ENCODE measurements around the gene TLCD5.

TLCD5 gene

DNA sequence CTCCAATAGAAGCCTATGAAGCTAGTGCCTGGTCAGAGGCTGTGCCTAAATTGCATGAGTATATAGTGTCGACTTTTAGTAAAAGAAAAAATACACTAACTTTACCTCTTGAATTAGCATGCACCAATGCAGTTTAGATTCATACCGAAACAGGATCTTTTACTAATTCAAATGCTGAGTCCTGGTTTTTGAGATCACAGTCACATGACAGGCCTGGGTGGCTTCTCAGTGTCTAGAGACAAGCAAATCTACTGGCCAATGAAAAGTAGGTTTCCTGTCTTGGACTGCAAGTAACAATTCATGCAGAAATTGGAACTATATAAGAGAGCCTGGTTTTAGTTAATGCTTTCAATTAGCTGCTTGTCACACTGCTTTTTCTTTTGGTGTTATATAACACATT is 18.3 kb downstream of the TLCD5 start:
- H3K9me3 ChIP-seq (ENCODE audit: control insufficient read depth in 5 of 5, low read length in 5 of 5), result no peaks in the 10 kb centered on the region
- no peaks in the 10 kb centered on the region for H3K27me3 ChIP-seq (ENCODE audit: control insufficient read depth in 5 of 5, insufficient read depth in 4 of 5, low read length in 5 of 5)
- no peak overlapping the region for H3K9ac ChIP-seq (ENCODE audit: low read length in 5 of 5)
- H3K4me3 ChIP-seq (ENCODE audit: low read depth in 1 of 5, low read length in 5 of 5), result no peak overlapping the region
- H3K27ac ChIP-seq (ENCODE audit: low read depth, low read length), result no peak overlapping the region
- H3K36me3 ChIP-seq (ENCODE audit: control insufficient read depth in 5 of 5, insufficient read depth in 5 of 5, low read length in 5 of 5), result no peaks in the 10 kb centered on the region
- H3K4me1 ChIP-seq (ENCODE audit: control insufficient read depth in 5 of 5, insufficient read depth in 5 of 5, low read length in 5 of 5), result peaks cover 9 to 81% (median 59%) of the 10 kb centered on the region in 5 donors

DNA sequence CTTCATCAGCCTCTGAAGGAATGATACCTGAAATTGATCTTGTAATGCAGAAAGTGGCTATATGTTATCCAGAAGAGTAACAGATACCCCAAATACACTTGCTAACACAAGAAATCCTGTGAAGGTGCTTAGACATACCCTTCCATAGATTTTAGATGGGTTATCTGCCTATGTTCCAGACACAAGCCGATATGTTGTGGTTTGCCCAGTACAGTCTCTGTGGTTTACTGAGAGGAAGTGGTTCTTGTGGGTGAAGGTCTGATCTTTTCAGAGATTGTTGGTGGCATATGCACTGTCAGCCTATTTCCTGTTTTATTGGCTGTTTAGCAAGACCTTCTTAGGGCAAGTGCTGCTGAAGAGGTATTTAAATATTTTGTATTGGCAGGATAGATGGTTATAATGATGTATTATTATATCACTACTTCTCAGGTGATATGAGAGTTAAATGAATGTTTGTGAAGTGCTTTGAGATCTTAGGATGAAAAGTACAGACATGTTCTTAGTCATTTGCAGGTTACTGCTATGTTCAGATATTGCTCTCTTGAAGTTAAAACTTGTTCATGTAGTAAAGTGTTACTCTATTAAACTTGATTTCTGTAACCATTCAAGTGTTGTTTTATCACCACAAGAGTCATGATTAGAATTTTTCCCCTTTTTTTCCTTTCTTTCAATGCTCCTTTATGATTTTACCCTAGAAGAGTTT is 19.4 kb downstream of the TLCD5 start:
- Histone ChIP-seq H3K36me3 (ENCODE audit: control insufficient read depth in 5 of 5, insufficient read depth in 5 of 5, low read length in 5 of 5) (no peaks in the 10 kb centered on the region), H3K27ac (ENCODE audit: low read depth, low read length) (no peak overlapping the region), H3K4me1 (ENCODE audit: control insufficient read depth in 5 of 5, insufficient read depth in 5 of 5, low read length in 5 of 5) (peaks cover 9 to 71% (median 48%) of the 10 kb centered on the region in 5 donors), H3K4me3 (ENCODE audit: low read depth in 1 of 5, low read length in 5 of 5) (no peak overlapping the region), H3K9ac (ENCODE audit: low read length in 5 of 5) (no peak overlapping the region), H3K27me3 (ENCODE audit: control insufficient read depth in 5 of 5, insufficient read depth in 4 of 5, low read length in 5 of 5) (no peaks in the 10 kb centered on the region), H3K9me3 (ENCODE audit: control insufficient read depth in 5 of 5, low read length in 5 of 5) (no peaks in the 10 kb centered on the region)

DNA sequence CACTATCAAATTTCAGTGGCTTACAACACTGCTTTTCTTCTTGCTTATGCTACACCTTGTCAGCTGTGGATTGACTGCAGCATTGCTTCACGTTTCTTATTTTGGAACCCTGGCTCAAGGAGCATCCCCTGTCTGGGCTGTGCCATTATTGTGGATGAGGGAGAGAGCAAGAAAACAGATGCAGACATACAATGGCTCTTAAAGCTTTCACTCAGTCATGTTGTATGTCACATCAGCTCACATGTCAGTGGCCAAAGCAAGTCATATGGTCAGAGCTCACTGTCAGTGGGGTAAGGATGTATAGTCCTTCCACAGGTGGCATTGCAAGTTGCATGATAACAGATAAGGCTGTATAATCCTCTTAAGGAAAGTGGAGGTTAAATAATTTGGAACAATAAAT is 21.1 kb downstream of the TLCD5 start:
- H3K9ac ChIP-seq (ENCODE audit: low read length in 5 of 5), result no peak overlapping the region
- no peaks in the 10 kb centered on the region for H3K36me3 ChIP-seq (ENCODE audit: control insufficient read depth in 5 of 5, insufficient read depth in 5 of 5, low read length in 5 of 5)
- H3K9me3 ChIP-seq (ENCODE audit: control insufficient read depth in 5 of 5, low read length in 5 of 5), result no peaks in the 10 kb centered on the region
- H3K27me3 ChIP-seq (ENCODE audit: control insufficient read depth in 5 of 5, insufficient read depth in 4 of 5, low read length in 5 of 5), result no peaks in the 10 kb centered on the region
- H3K4me3 ChIP-seq (ENCODE audit: low read depth in 1 of 5, low read length in 5 of 5), result no peak overlapping the region
- H3K27ac ChIP-seq (ENCODE audit: low read depth, low read length), result peak overlapping the region; percentile 65
- peaks cover 6 to 53% (median 37%) of the 10 kb centered on the region in 5 donors for H3K4me1 ChIP-seq (ENCODE audit: control insufficient read depth in 5 of 5, insufficient read depth in 5 of 5, low read length in 5 of 5)

DNA sequence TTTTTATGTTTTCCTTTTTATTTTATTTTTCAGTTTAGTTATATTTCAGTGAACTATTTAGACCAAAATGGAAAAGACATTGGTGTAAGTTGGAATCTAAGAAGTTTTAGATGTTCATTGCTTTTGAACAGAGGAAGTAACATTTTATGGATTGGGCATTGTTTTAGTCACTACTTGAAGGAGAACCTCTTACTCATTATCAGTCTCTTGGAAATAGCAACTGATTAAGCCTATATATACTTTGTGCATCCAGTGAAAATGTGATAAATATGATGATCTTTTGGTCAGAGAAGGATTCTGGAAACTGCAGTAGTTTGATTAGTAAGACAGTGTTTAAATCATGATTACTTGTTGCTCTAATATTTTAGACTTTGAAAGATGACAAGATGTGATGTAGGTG is 25.5 kb downstream of the TLCD5 start:
- no peaks in the 10 kb centered on the region for H3K9me3 ChIP-seq (ENCODE audit: control insufficient read depth in 5 of 5, low read length in 5 of 5)
- no peaks in the 10 kb centered on the region for H3K36me3 ChIP-seq (ENCODE audit: control insufficient read depth in 5 of 5, insufficient read depth in 5 of 5, low read length in 5 of 5)
- H3K4me3 ChIP-seq (ENCODE audit: low read depth in 1 of 5, low read length in 5 of 5), result no peak overlapping the region
- no peaks in the 10 kb centered on the region for H3K27me3 ChIP-seq (ENCODE audit: control insufficient read depth in 5 of 5, insufficient read depth in 4 of 5, low read length in 5 of 5)
- H3K9ac ChIP-seq (ENCODE audit: low read length in 5 of 5), result no peak overlapping the region
- H3K27ac ChIP-seq (ENCODE audit: low read depth, low read length), result no peak overlapping the region
- H3K4me1 ChIP-seq (ENCODE audit: control insufficient read depth in 5 of 5, insufficient read depth in 5 of 5, low read length in 5 of 5), result peaks cover 4 to 24% (median 16%) of the 10 kb centered on the region in 5 donors

DNA sequence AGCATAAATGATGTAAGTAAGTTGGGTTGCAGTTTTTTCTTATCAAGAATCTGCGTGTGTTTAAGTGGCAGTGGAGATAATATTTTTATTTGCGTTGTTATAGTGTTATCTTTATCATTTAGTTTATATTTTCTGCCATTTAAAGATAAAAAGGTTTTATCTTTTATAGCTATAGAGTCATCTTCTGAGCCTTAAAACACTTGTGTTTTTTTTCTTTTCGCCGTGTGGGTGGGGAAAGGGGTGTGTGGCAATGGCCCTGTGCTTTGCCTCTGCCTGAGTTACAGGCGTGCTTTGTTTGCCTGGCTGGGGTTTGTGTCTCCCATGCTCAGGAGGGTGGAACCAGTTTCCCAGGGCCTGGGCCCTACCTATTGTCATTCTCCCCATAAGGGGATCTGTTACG is 27.3 kb downstream of the TLCD5 start:
- H3K9me3 ChIP-seq (ENCODE audit: control insufficient read depth in 5 of 5, low read length in 5 of 5), result no peaks in the 10 kb centered on the region
- no peaks in the 10 kb centered on the region for H3K27me3 ChIP-seq (ENCODE audit: control insufficient read depth in 5 of 5, insufficient read depth in 4 of 5, low read length in 5 of 5)
- no peaks in the 10 kb centered on the region for H3K36me3 ChIP-seq (ENCODE audit: control insufficient read depth in 5 of 5, insufficient read depth in 5 of 5, low read length in 5 of 5)
- no peak overlapping the region for H3K27ac ChIP-seq (ENCODE audit: low read depth, low read length)
- peaks cover 0 to 10% (median 5%) of the 10 kb centered on the region in 5 donors for H3K4me1 ChIP-seq (ENCODE audit: control insufficient read depth in 5 of 5, insufficient read depth in 5 of 5, low read length in 5 of 5)
- H3K9ac ChIP-seq (ENCODE audit: low read length in 5 of 5), result no peak overlapping the region
- H3K4me3 ChIP-seq (ENCODE audit: low read depth in 1 of 5, low read length in 5 of 5), result no peak overlapping the region

DNA sequence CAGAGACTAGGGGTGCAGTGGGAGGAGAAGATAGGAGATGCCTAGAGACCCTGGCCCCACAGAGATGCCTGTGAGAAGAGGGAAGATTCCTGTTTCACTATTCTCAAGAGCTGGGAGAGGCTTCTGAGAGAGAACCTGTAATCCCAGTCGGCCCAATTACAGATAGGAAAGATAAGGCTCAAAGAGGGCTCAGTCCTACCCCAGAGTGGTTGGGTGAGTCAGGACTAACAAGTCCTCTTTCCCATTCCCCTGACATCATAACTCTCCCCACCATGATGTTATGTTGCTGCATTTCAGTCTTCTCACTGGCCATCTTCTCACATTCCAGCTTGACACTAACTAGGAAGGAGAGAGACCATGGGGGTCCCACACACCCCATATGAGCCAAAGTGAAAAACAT is 29.0 kb downstream of the TLCD5 start:
- Histone ChIP-seq H3K9me3 (ENCODE audit: control insufficient read depth in 5 of 5, low read length in 5 of 5) (no peaks in the 10 kb centered on the region), H3K36me3 (ENCODE audit: control insufficient read depth in 5 of 5, insufficient read depth in 5 of 5, low read length in 5 of 5) (no peaks in the 10 kb centered on the region), H3K4me1 (ENCODE audit: control insufficient read depth in 5 of 5, insufficient read depth in 5 of 5, low read length in 5 of 5) (peaks cover 0 to 6% (median 0%) of the 10 kb centered on the region in 5 donors), H3K4me3 (ENCODE audit: low read depth in 1 of 5, low read length in 5 of 5) (no peak overlapping the region), H3K27me3 (ENCODE audit: control insufficient read depth in 5 of 5, insufficient read depth in 4 of 5, low read length in 5 of 5) (no peaks in the 10 kb centered on the region), H3K27ac (ENCODE audit: low read depth, low read length) (no peak overlapping the region), H3K9ac (ENCODE audit: low read length in 5 of 5) (peak overlapping the region in 1 of 5 donors; percentile 20)

DNA sequence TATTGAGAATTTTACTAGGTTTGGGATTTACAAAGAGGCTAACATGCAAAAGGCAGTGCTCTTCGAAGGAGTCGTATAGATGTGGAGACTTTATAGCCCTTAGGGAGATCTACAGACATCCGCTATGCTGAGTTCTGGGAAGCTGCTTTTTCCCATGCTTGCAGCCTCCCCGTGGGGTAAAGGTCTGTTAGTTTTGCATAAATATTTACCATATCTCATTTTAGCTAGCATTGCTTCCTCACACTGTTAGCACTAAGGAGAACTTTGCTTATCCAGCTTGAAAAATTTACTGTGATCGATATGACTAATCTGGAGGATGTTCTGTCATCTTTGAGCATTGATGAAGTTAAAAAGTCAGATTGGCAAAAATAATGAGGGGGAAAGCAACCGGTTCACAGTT is 29.7 kb downstream of the TLCD5 start:
- Histone ChIP-seq H3K9ac (ENCODE audit: low read length in 5 of 5) (no peak overlapping the region), H3K4me3 (ENCODE audit: low read depth in 1 of 5, low read length in 5 of 5) (no peak overlapping the region), H3K36me3 (ENCODE audit: control insufficient read depth in 5 of 5, insufficient read depth in 5 of 5, low read length in 5 of 5) (no peaks in the 10 kb centered on the region), H3K9me3 (ENCODE audit: control insufficient read depth in 5 of 5, low read length in 5 of 5) (no peaks in the 10 kb centered on the region), H3K27me3 (ENCODE audit: control insufficient read depth in 5 of 5, insufficient read depth in 4 of 5, low read length in 5 of 5) (no peaks in the 10 kb centered on the region), H3K4me1 (ENCODE audit: control insufficient read depth in 5 of 5, insufficient read depth in 5 of 5, low read length in 5 of 5) (peaks cover 0 to 6% (median 0%) of the 10 kb centered on the region in 5 donors), H3K27ac (ENCODE audit: low read depth, low read length) (no peak overlapping the region)

DNA sequence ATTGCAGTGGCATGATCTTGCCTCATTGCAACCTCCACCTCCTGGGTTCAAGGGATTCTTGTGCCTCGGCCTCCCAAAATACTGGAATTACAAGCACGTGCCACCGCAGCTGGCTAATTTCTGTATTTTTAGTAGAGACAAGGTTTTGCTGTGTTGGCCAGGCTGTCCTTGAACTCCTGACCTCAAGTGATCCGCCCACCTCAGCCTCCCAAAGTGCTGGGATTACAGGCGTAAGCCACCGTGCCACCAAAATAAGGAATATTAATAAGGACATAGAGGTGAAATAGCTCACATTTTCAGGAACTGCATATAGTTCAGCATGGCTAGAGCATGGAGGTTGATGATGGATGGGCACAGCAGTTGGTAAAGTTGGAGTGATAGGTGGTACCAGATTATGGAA is 32.5 kb downstream of the TLCD5 start:
- no peaks in the 10 kb centered on the region for H3K9me3 ChIP-seq (ENCODE audit: control insufficient read depth in 5 of 5, low read length in 5 of 5)

DNA sequence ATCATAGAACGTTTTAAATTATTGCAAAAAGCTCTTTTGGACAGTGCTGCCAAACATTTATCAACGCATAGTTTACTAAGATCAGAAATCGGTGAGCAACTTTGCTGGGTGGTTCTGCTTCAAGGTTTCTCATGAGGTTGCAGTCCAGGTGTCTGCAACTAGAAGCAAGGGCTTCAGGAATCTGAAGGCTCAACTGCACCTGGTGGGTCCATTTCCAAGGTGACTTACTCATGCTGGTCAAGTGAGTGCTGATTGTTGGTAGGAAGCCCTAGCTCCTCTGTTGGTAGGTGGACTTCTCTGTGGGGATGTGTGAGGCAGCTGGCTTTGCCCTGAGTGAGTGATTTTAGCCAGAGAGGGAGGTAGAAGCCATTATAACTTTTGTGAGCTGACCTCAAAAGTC is 33.6 kb downstream of the TLCD5 start:
- Histone ChIP-seq H3K4me1 (ENCODE audit: control insufficient read depth in 5 of 5, insufficient read depth in 5 of 5, low read length in 5 of 5) (peaks cover 0 to 9% (median 0%) of the 10 kb centered on the region in 5 donors), H3K9ac (ENCODE audit: low read length in 5 of 5) (no peak overlapping the region), H3K9me3 (ENCODE audit: control insufficient read depth in 5 of 5, low read length in 5 of 5) (no peaks in the 10 kb centered on the region), H3K27ac (ENCODE audit: low read depth, low read length) (no peak overlapping the region), H3K27me3 (ENCODE audit: control insufficient read depth in 5 of 5, insufficient read depth in 4 of 5, low read length in 5 of 5) (no peaks in the 10 kb centered on the region), H3K36me3 (ENCODE audit: control insufficient read depth in 5 of 5, insufficient read depth in 5 of 5, low read length in 5 of 5) (no peaks in the 10 kb centered on the region), H3K4me3 (ENCODE audit: low read depth in 1 of 5, low read length in 5 of 5) (no peak overlapping the region)

More for the DNA sequence above, 32.5 kb downstream of the TLCD5 start:
- H3K27me3 ChIP-seq (ENCODE audit: control insufficient read depth in 5 of 5, insufficient read depth in 4 of 5, low read length in 5 of 5), result no peaks in the 10 kb centered on the region
- H3K36me3 ChIP-seq (ENCODE audit: control insufficient read depth in 5 of 5, insufficient read depth in 5 of 5, low read length in 5 of 5), result no peaks in the 10 kb centered on the region
- H3K9ac ChIP-seq (ENCODE audit: low read length in 5 of 5), result no peak overlapping the region
- H3K4me3 ChIP-seq (ENCODE audit: low read depth in 1 of 5, low read length in 5 of 5), result no peak overlapping the region
- H3K27ac ChIP-seq (ENCODE audit: low read depth, low read length), result no peak overlapping the region
- H3K4me1 ChIP-seq (ENCODE audit: control insufficient read depth in 5 of 5, insufficient read depth in 5 of 5, low read length in 5 of 5), result peaks cover 0 to 13% (median 0%) of the 10 kb centered on the region in 5 donors

DNA sequence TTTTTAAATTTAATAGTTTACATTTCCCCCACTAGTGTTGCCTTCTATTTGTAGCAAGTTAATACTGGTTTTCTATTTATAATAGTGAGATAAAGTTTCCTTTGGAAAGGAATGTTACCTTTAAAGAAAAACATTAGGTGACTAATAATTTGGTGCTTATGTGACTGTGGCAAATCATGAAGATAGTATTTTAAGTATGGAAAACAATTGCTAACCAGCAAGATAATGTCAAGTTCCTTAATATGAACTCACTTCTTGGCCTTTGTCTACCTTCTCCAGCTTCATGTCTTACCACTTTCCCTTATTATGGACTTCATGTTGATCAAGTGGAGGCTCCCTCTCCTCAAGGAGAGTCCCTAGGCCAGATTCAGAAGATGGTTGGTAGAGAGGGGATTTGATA is 38.3 kb downstream of the TLCD5 start:
- Histone ChIP-seq H3K4me3 (ENCODE audit: low read depth in 1 of 5, low read length in 5 of 5) (no peak overlapping the region), H3K9me3 (ENCODE audit: control insufficient read depth in 5 of 5, low read length in 5 of 5) (no peaks in the 10 kb centered on the region), H3K27ac (ENCODE audit: low read depth, low read length) (no peak overlapping the region), H3K9ac (ENCODE audit: low read length in 5 of 5) (no peak overlapping the region), H3K36me3 (ENCODE audit: control insufficient read depth in 5 of 5, insufficient read depth in 5 of 5, low read length in 5 of 5) (no peaks in the 10 kb centered on the region), H3K4me1 (ENCODE audit: control insufficient read depth in 5 of 5, insufficient read depth in 5 of 5, low read length in 5 of 5) (peaks cover 0 to 7% (median 0%) of the 10 kb centered on the region in 5 donors), H3K27me3 (ENCODE audit: control insufficient read depth in 5 of 5, insufficient read depth in 4 of 5, low read length in 5 of 5) (no peaks in the 10 kb centered on the region)
